Esophagus squamous epithelium (tissue), 4 donors: Measurements from ENCODE around the gene RDH13.

ENCODE experiments used
- CTCF ChIP-seq, 6 experiments: fragments of 450-650 bp in 4 of 6; fragments of 200-600 bp in 2 of 6; sonication (generic) in 2 of 6; IDR thresholded peaks; one replicate each; pipeline ENCODE4 v1.5.1; 2016 to 2019; ENCODE audit warnings: antibody characterized with exemption in 6 of 6, mild to moderate bottlenecking in 4 of 6, moderate library complexity in 4 of 6
- POLR2A ChIP-seq, 4 donors: fragments of 450-650 bp; IDR thresholded peaks; one replicate each; pipeline ENCODE4 v1.6.1; 2017; ENCODE audit warnings: antibody characterized with exemption in 4 of 4, mild to moderate bottlenecking in 4 of 4, moderate library complexity in 3 of 4

- TF ChIP-seq CTCF (IDR thresholded peaks at IDR 0.05), result no peak
- TF ChIP-seq POLR2A (IDR thresholded peaks at IDR 0.05), result no peak
Observed at GRCh38 chr19:55071913-55072312, 9.0 kb upstream of the RDH13 start.
